GM21390 (cell line): Measurements from ENCODE around the gene RELN.
"Not testable (repeated sequence)": the region's sequence is repeated elsewhere in the genome, so short reads cannot be mapped to it uniquely, and the experiment has no call there.

Experiments used
- ATAC-seq: cut with Tn5 transposase; IDR thresholded peaks from one replicate; pipeline ENCODE4 v1.9.1; 2021; ENCODE audit not compliant: unreplicated experiment

The RELN gene

GRCh38 chr7:103947026-103947655, 42.3 kb downstream of the RELN start:
- no peak for ATAC-seq

GRCh38 chr7:103944230-103944900, 45.1 kb downstream of the RELN start:
- no peak for ATAC-seq

GRCh38 chr7:103941976-103942375, 47.5 kb downstream of the RELN start:
- ATAC-seq = no peak

- no peak for ATAC-seq
Observed at GRCh38 chr7:103940382-103941268, 48.8 kb downstream of the RELN start.

GRCh38 chr7:103937680-103938079, 51.8 kb downstream of the RELN start:
- no peak for ATAC-seq

- no peak for ATAC-seq
Observed at GRCh38 chr7:103936558-103936957, 52.9 kb downstream of the RELN start.

- ATAC-seq = no peak
Observed at GRCh38 chr7:103934508-103934907, 55.0 kb downstream of the RELN start.

GRCh38 chr7:103932389-103932788, 57.1 kb downstream of the RELN start:
- ATAC-seq = no peak

GRCh38 chr7:103929901-103930311, 59.6 kb downstream of the RELN start:
- ATAC-seq = no peak

GRCh38 chr7:103928581-103928980, 60.9 kb downstream of the RELN start:
- no peak for ATAC-seq

- no peak for ATAC-seq
Observed at GRCh38 chr7:103924184-103924583, 65.3 kb downstream of the RELN start.

GRCh38 chr7:103922407-103922806, 67.1 kb downstream of the RELN start:
- ATAC-seq = no peak

- ATAC-seq = no peak
Observed at GRCh38 chr7:103921692-103922091, 67.8 kb downstream of the RELN start.

GRCh38 chr7:103919272-103919868, 70.1 kb downstream of the RELN start:
- ATAC-seq = no peak

- ATAC-seq = no peak
Observed at GRCh38 chr7:103918631-103919271, 70.7 kb downstream of the RELN start.

- no peak for ATAC-seq
Observed at GRCh38 chr7:103915680-103916357, 73.6 kb downstream of the RELN start.

- ATAC-seq = no peak
Observed at GRCh38 chr7:103914147-103914899, 75.1 kb downstream of the RELN start.

- ATAC-seq = no peak
Observed at GRCh38 chr7:103912891-103913605, 76.4 kb downstream of the RELN start.

GRCh38 chr7:103911015-103911414, 78.4 kb downstream of the RELN start:
- ATAC-seq = not testable (repeated sequence)
